ENCODE results near the gene TRIB2. TPM values are rescaled to one million over a fixed set of nuclear protein-coding genes. Genes with fewer than 3 reads are reported as not detected.

TRIB2 gene
- total RNA-seq, 1 experiment from 2014 or later: 0.81 TPM

- in situ Hi-C loops (cut with HindIII; ENCODE audit: low pct_unique_long_range_greater_than_20kb, low sequenced_read_pairs): no loop called here
- DNase-seq (ENCODE audit: low read depth): no peak
Observed at GRCh38 chr2:12730265-12730664, 13.5 kb downstream of the TRIB2 start.

GRCh38 chr2:12731701-12732280 is 15.1 kb downstream of the TRIB2 start:
- in situ Hi-C loops (cut with HindIII; ENCODE audit: low pct_unique_long_range_greater_than_20kb, low sequenced_read_pairs): no loop called here
- no peak for DNase-seq (ENCODE audit: low read depth)

- in situ Hi-C loops (cut with HindIII; ENCODE audit: low pct_unique_long_range_greater_than_20kb, low sequenced_read_pairs): no loop called here
- DNase-seq (ENCODE audit: low read depth): no peak
Observed at GRCh38 chr2:12732651-12733050, 15.9 kb downstream of the TRIB2 start.

- DNase-seq (ENCODE audit: low read depth): no peak
- in situ Hi-C loops (cut with HindIII; ENCODE audit: low pct_unique_long_range_greater_than_20kb, low sequenced_read_pairs): no loop called here
Observed at GRCh38 chr2:12733846-12734245, 17.1 kb downstream of the TRIB2 start.

GRCh38 chr2:12734914-12735654 is 18.3 kb downstream of the TRIB2 start:
- in situ Hi-C loops (cut with HindIII; ENCODE audit: low pct_unique_long_range_greater_than_20kb, low sequenced_read_pairs): no loop called here
- no peak for DNase-seq (ENCODE audit: low read depth)

GRCh38 chr2:12737297-12737696 is 20.6 kb downstream of the TRIB2 start:
- in situ Hi-C loops (cut with HindIII; ENCODE audit: low pct_unique_long_range_greater_than_20kb, low sequenced_read_pairs): no loop called here

GRCh38 chr2:12737738-12738485 is 21.2 kb downstream of the TRIB2 start:
- in situ Hi-C loops (cut with HindIII; ENCODE audit: low pct_unique_long_range_greater_than_20kb, low sequenced_read_pairs): no loop called here
- no peak for DNase-seq (ENCODE audit: low read depth)

More at GRCh38 chr2:12737297-12737696, 20.6 kb downstream of the TRIB2 start:
- DNase-seq (ENCODE audit: low read depth): no peak

GRCh38 chr2:12739721-12740254 is 23.1 kb downstream of the TRIB2 start:
- in situ Hi-C loops (cut with HindIII; ENCODE audit: low pct_unique_long_range_greater_than_20kb, low sequenced_read_pairs): no loop called here

GRCh38 chr2:12741380-12741779 is 24.6 kb downstream of the TRIB2 start:
- in situ Hi-C loops (cut with HindIII; ENCODE audit: low pct_unique_long_range_greater_than_20kb, low sequenced_read_pairs): no loop called here

More at GRCh38 chr2:12739721-12740254, 23.1 kb downstream of the TRIB2 start:
- no peak for DNase-seq (ENCODE audit: low read depth)

GRCh38 chr2:12742891-12743290 is 26.2 kb downstream of the TRIB2 start:
- DNase-seq (ENCODE audit: low read depth): no peak
- in situ Hi-C loops (cut with HindIII; ENCODE audit: low pct_unique_long_range_greater_than_20kb, low sequenced_read_pairs): no loop called here

More at GRCh38 chr2:12741380-12741779, 24.6 kb downstream of the TRIB2 start:
- no peak for DNase-seq (ENCODE audit: low read depth)

GRCh38 chr2:12750166-12750905 is 33.6 kb downstream of the TRIB2 start:
- in situ Hi-C loops (cut with HindIII; ENCODE audit: low pct_unique_long_range_greater_than_20kb, low sequenced_read_pairs): no loop called here
- DNase-seq (ENCODE audit: low read depth): no peak

GRCh38 chr2:12754643-12755042 is 37.9 kb downstream of the TRIB2 start:
- in situ Hi-C loops (cut with HindIII; ENCODE audit: low pct_unique_long_range_greater_than_20kb, low sequenced_read_pairs): no loop called here
- no peak for DNase-seq (ENCODE audit: low read depth)

GRCh38 chr2:12755384-12755783 is 38.6 kb downstream of the TRIB2 start:
- DNase-seq (ENCODE audit: low read depth): no peak
- in situ Hi-C loops (cut with HindIII; ENCODE audit: low pct_unique_long_range_greater_than_20kb, low sequenced_read_pairs): no loop called here

GRCh38 chr2:12759248-12759647 is 42.5 kb downstream of the TRIB2 start:
- no peak for DNase-seq (ENCODE audit: low read depth)
- in situ Hi-C loops (cut with HindIII; ENCODE audit: low pct_unique_long_range_greater_than_20kb, low sequenced_read_pairs): no loop called here

GRCh38 chr2:12761104-12761503 is 44.4 kb downstream of the TRIB2 start:
- in situ Hi-C loops (cut with HindIII; ENCODE audit: low pct_unique_long_range_greater_than_20kb, low sequenced_read_pairs): no loop called here
- DNase-seq (ENCODE audit: low read depth): no peak

GRCh38 chr2:12762337-12762736 is 45.6 kb downstream of the TRIB2 start:
- in situ Hi-C loops (cut with HindIII; ENCODE audit: low pct_unique_long_range_greater_than_20kb, low sequenced_read_pairs): no loop called here

GRCh38 chr2:12762976-12763375 is 46.2 kb downstream of the TRIB2 start:
- no peak for DNase-seq (ENCODE audit: low read depth)

More at GRCh38 chr2:12762337-12762736, 45.6 kb downstream of the TRIB2 start:
- no peak for DNase-seq (ENCODE audit: low read depth)

GRCh38 chr2:12763486-12763885 is 46.8 kb downstream of the TRIB2 start:
- no peak for DNase-seq (ENCODE audit: low read depth)
- in situ Hi-C loops (cut with HindIII; ENCODE audit: low pct_unique_long_range_greater_than_20kb, low sequenced_read_pairs): no loop called here

More at GRCh38 chr2:12762976-12763375, 46.2 kb downstream of the TRIB2 start:
- in situ Hi-C loops (cut with HindIII; ENCODE audit: low pct_unique_long_range_greater_than_20kb, low sequenced_read_pairs): no loop called here

All from Caki2 (cell line).